ENCODE measurements around the gene ZBTB16.

Gene ZBTB16, protein sequence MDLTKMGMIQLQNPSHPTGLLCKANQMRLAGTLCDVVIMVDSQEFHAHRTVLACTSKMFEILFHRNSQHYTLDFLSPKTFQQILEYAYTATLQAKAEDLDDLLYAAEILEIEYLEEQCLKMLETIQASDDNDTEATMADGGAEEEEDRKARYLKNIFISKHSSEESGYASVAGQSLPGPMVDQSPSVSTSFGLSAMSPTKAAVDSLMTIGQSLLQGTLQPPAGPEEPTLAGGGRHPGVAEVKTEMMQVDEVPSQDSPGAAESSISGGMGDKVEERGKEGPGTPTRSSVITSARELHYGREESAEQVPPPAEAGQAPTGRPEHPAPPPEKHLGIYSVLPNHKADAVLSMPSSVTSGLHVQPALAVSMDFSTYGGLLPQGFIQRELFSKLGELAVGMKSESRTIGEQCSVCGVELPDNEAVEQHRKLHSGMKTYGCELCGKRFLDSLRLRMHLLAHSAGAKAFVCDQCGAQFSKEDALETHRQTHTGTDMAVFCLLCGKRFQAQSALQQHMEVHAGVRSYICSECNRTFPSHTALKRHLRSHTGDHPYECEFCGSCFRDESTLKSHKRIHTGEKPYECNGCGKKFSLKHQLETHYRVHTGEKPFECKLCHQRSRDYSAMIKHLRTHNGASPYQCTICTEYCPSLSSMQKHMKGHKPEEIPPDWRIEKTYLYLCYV

DNA sequence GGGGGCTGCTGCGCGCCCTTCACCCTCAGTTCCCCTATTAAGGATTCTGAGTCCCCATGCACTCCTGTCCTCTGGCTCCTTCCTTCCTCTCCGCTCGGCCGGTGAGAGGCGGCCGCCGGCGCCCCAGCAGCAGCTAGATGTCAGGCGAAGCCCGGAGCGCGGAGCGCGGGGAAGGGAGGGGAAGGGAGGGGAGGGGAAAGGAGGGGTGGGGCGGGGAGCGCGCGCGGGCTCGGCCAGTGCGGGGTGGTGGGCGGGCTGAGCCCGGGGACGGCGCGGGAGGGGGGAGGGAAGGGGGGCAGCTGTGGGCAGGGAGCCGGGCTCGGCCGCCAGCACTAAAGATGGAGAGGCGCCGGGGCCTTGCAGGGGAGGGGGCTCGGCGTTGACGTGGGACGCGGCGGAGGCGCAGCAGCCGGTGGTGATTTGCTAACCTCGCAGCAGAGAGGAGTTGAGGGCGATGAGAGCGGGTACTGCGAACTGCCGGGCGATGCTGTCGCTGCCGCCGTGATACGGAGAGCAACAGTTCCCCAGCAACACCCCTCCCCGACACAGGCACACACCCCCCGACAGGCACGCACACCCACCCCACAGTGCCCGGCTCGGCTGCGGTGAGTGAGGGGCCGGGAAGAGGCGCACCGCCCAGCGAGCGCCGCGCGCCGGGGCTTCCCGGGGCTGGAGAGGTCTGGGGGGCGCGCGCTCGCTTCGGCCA is at the start of gene ZBTB16:
ZBTB16 (plus strand) TSS at position 434 of the 706 bp plus-strand sequence. CDS start 3,590 bp downstream, outside the sequence.
- peak; percentile 45 for DNase-seq

DNA sequence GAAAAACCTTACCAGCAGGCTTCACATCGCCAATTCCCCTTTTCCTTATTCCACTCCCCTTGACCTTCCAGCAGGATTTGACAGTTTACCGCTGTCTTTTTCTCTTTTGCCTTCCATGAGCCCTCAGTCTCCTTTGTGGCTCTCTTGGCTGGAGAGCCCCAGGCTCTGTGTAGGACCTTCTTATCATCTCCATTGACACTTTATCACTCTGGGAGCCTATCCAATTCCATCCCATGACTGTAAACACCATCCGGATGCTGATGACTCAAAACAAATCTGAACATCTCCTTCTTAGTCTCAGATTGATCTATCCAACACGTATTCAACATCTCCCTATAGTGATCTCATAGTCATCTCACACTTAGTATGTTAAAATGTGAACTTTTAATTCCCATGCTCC is 48.6 kb upstream of the ZBTB16 start:
- DNase-seq: no peak

DNA sequence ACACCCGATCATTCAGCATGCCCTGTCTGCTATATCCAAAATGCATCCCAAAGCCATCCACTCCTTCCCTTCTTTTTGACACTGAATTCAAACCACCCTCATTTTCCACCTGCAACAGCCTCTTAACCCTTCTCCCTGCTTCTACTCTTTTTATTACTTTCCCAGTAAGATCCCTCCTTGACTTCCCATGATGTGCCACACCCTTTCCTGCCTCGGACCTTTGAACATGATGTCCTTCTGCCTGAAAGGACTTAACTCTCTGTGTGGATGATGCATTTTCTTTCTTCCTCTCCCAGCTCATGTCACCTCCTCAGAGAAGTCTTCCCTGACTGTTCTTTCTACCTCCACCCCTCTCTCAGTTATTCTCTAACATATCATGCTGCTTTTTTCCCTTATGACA is 48.1 kb upstream of the ZBTB16 start:
- no peak for DNase-seq

DNA sequence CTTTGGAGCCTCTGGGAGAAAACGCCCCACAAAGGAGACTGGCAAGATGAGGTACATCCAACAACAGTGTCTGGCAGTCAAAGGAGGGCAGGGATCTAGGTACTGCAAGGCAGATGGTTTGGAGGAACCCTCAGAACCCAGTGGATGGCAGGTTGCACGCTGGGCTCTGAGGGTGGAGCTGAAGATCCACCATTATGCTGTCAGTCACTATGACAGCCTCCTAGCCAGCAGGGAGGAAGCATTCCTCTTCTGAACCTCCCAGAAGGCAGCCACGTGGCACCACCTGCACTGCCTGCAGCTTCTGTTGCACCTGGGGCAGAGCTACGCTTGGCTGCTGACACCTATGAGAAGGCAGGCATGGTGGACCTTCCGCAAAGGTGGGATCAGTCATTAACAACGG is 44.4 kb upstream of the ZBTB16 start:
- DNase-seq: no peak

DNA sequence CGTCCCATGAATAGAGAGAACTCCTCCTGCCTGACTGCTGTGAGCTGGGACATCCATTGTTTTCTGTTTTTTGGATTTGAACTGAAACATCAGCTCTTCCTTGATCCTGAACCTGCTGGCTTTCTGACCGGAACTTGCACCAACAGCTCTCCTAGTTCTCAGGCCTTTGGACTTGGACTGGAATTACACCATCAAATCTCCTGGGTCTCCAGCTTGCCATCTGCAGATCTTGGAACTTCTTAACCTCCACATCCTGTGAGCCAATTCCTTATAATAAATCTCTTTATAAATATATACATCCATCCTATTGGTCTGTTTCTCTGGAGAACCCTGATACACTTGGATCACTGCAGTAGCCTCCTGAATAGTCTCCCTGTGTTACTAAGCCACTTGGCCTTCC is 42.5 kb upstream of the ZBTB16 start:
- no peak for DNase-seq

DNA sequence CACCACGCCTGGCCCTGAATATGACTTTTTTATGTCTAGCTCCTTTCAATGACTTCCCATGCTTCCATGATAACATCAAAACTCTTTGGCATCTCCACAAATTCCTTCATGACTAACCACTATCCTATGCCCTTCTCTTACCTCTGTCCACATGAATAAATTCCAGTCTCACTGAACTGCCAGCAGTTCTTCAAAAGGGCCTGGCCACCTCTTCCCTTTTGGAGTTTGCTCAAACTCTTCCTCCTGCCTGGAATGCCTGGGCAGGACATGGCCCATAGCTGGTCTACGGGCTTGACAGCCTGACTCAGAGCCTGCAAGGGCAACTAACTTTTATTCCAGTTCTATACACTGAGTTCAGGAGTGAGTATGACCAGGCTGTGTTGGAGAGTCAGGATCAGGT is 41.8 kb upstream of the ZBTB16 start:
- no peak for DNase-seq

DNA sequence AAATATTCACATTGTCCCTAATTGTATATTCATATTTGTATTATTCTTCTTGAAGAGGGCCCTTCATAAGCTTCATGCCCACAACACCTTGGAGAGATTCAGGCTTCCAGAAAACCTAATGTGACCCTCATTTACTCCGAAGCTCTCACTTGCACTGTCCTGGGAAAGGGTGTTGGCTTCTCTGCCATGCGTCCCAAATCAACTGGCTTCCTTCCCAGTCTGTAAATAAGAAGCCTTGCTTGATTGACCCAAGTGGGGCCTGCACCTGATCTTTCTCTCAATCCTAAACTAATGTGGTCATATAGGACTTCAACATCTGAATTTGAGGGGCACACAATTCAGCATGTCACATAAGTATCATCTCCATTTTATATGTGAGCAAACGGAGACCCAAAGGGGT is 40.5 kb upstream of the ZBTB16 start:
- DNase-seq: no peak

DNA sequence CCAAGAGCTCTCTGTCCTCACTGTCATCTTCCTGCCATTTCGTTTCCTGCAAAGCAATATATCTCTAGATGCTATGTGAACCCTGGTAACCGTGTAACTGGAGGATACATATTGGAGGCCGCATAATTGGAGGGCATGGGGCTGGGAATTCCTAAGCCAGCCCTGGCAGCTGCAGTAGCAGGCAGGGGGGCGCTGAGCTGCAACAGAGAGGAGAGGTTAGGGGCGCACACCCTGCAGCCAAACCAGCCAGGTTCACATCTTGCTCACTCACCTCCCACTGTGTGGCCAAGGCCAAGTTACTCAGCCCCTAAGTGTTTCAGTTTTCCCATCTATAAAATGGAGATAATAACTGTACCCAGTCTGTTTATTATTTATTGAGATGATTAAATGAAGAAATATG is 39.9 kb upstream of the ZBTB16 start:
- no peak for DNase-seq

DNA sequence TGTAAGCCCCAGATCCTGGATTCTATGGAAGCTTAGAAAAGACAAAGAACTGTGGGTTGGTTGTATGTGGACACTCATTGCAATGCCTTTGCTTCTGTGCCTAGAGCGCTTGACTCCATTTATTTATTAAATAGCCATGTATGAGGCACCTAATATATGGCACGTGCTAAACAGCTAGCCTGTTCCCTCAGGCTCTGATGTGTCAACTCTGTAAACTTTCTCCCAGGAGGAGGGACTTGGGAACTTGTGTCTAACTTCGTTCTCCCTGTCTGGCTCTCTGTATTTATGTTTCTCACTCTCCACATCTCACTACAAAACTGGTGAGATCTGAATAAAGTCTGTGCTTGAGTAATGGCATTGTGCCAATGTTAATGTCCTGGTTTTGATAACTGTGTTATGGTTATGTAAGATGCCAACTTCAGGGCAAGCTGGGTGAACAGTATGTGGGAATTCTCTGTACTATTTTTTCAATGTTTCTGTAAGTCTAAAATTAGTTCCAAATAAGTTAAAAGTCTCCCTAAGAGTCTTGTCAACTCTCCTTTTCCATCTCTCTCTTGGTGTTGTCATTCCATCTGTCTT is 34.1 kb upstream of the ZBTB16 start:
- no peak for DNase-seq

DNA sequence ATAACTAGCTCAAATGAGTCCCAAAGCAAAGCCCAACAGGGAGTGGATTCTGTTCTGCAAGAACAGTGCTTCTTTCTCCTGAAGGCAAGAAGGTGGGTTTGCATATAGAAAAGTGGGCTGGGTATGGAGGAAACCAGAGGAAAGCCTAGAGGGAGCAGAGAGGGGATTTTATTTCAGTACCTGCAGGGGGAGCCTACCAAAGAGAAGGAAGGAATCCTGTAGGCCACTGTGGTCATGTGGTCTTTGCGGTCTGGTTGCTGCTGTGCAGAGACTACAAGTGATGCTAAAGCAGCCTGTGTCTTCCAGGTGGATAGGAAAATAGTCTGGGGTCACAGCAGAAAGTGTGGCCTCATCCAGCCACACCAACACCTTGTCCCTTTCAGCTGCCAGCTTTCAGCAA is 33.2 kb upstream of the ZBTB16 start:
- DNase-seq: peak; percentile 16

DNA sequence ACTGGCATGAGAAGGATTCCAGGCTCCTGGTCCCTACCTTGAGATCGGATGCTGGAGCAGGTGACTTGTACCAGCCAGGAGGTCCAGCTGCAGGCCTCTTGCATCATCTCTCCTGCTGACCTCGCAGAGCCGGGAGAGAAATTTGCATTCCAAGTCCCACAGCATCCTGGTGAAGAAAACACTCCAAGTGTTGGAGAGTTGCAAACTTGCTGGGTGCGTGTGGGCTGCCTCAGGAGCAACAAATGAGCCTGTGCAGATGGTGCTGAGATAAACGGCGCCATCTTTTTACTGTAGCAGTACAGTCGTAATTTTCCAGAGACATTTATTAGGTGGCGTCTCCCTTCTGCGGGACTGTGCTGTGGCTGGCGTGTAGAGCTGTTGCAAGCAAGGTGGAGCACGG is 32.1 kb upstream of the ZBTB16 start:
- no peak for DNase-seq

DNA sequence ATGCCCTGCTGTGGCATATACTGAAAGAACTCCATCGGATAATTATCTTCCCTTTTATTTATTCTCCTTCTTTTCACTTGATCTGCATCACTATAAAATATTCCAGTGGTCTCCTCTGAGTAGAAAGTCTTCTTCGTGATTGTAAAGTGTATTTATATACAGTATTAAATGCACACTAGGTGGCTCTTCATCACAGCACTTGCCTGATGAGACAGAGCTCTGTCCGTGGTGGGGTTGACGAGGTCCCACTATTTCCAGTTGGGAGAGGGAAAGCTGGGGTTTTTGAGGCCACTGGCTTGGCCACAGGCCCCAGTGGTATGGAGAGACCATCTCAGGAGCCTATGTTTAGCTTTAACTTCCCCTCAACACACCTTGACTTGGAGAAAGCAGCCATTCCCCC is 31.6 kb upstream of the ZBTB16 start:
- DNase-seq: no peak

DNA sequence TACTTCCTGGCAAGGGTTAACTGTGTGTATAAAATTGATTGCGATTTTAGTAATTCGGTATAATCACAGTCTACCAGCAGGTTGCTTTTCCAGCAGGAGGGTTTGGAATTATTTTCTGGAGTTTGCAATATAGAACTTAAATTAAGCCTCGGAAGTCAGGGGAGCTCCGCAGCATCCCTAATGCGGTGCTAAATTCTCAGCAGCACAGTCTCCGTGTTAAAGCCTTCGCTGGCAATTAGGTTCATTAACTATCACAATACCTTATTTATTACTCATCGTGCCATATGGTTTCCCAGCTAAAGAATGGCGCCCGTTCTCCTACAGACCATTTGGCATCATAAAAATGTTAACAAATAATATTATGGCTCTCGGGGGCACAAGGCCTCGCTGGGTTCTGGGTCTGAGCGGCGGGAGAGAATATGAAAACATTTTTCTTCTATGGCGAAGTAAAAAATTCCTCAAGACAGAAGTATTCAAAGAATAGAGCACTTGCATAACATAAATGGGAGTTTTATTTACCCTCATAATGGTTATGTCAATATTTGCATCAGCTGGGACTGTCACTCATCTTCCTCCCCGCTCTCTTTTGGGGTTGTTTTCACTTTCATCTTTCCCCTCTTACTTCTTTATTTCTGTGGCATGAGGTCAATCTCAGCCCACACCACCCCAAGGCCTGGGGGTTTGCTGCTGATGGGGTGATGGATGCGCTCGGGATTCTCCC is 28.1 kb upstream of the ZBTB16 start:
- no peak for DNase-seq

DNA sequence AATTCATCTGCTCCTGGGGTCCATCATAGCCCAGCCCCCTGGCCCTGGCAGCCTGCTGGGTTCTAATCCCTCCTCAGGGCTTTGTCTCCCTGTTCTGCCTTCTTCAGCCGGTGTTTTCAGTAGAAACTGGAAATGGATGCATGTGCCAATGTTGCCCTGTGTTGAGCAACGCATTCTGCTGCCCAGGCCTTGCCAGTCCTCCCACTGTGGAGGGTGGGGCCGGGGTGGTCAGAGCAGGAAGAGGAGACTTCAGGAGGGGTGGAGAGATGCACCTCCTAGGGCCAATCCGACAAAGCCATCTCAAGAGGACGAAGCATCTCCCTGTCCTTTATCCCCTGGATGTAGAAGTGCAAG is 27.6 kb upstream of the ZBTB16 start:
- no peak for DNase-seq

DNA sequence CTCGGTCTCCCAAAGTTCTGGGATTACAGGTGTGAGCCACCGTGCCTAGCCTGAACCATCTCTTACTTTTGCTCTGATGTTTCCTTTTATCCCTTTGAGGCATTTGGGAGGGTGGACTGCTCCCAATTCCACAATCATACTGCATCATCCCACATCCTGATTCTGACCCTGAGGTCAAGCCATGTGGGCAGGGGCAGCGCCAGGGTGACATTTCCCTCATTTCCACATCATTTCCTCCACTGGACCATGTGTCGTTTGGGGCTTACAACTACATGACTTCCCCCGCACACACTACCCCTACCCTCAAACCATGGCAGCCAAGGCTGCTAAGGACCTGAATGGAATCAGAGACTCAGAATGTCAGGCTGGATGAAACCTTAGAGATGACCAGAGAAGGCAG is 26.4 kb upstream of the ZBTB16 start:
- DNase-seq: no peak

DNA sequence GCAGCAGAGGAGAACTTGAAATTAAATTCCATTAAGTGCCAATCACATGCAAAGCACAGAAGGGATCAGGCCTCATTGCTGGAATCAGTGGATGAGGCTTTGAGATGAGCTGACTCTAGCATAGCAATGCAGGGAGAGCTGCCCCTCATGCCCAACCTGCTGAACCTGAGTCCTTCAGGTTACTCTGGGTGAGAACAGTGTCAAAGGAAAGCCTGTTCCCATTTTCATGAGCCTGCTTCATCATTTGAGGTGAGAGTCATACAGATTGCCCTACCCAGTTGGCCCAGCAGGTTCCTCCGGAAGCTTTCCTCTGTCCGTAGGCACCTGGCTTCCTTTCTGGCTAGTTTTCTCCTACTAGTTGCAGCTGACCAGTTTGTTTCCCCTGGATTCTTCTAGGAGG is 25.9 kb upstream of the ZBTB16 start:
- DNase-seq: no peak

DNA sequence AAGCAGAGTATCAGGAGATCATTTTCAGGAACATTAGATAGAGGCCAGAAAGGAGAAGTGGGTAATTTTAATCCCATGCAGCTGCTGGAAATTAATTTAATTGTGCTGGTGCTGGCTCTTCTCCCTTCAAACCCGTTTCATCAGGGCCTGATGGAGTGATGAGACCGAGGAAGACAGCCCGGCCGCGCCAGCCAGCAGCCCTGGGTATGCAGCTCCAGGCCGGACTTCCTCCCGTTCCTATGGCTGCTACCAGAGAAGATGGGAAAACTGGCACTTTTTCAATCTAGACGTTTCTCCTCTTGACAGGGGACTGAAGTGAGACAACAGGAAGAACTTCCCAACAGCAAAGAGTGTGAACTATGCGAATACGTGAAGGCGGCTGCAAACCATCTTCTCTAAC is 24.6 kb upstream of the ZBTB16 start:
- no peak for DNase-seq

DNA sequence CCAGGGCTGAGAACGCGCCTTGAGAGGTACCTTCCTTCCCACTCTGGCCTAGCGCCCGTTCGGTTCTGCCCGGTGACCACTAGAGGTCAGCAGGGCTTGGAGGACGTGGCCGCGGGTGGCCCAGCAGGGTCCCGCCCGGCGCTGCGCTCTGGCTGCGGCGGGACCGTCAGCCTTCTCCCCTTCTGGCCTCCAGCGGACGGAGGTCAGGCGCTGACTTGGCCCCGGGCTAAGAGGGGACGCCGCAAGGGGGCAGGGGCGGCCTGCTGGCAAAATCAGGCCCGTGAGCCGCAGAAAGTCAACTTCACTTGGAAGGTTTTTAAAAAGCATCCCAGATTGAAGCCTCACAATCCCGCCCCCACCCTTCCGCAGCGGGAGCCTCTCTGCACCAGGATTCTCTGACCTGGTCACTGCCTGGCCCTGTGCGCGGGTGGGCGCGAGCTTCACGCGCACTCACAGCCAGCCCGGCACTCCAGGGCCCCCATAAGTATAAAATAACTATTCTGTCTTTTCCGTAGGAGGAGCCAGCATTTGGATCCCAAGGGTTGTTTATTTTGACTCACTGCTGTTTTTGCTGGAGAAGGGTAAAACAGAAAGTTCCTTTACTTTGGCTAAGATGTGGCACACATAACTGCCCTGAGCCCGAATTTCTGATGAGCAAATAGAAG is 23.2 kb upstream of the ZBTB16 start:
- peak; percentile 56 for DNase-seq

DNA sequence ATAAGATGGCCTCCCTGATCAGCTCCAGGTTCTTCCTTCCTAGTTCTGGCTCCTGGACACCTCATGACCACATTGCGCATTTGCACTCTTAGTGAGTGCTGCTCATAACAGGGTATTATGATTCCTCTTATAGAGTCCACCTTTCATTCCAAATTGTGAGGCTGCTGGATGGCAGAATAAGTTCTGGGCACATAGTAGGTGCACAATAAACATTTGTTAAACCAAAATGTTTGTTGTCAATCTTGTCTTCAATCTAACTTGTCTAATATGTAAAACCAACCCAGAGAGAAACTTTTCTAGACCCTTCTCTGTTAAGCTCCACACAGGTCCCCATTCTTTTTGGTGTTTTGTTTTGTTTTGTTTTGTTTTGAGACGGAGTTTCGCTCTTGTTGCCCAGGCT is 22.6 kb upstream of the ZBTB16 start:
- no peak for DNase-seq

DNA sequence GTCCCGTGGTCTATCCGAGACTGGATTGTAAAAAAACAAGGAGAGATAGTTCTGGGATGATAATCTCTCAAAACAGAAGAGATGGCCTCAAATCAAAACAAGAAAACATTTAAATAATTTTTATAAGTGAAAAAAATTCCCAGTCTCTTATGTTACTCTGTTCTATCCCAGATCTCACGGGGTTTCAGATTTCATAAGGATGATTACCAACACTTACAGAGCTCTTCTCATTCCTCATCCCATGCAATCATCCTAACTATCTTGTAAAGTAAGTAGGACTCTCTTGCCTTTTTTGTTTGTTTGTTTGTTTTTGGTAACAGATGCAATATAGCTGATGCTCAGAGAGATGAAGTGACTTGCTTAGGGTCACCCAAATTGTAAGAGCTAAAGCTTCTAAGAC is 20.0 kb upstream of the ZBTB16 start:
- no peak for DNase-seq

DNA sequence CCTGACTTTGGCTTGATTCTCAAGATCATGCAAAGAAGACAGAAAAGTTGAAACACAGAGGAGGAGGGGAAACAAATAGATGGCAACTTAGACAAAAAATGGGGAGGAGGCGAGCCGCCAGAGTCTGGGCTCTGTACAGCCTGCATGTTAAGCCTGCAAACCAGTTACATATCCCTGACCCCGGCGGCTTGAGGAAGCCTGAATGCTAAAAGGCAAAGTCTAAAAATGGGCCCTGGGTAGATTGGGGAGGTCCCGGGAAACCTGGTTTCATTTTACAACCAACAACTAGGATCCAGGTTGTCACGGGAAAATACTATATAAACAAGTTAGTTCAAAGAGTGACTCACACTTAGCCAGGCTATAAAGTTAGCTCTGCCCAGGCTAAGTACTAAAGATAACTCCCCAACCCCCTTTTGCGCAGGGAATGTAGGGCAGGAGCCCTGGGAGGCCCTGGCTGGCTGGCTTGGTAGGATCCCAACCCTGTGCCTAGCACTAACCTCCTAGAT is 18.8 kb upstream of the ZBTB16 start:
- no peak for DNase-seq

DNA sequence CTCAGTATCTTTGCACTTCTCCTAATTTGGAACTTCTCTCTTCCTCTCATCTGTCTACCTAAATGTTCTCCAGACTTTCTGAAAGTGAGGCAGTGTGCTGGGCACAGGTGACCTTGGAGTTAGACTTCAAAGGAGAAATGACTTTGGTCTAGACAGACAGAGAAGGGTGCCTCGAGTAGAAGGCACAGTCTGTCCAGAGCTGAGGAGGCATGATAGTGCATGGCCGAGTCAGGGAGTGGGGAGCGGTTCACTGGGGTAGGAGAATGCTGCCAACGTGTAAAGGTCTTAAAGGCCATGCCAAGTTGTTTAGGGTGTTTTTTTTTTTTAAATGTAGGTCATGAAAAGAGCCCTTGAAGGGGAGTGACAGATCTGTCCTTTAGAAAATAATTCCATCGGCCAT is 17.3 kb upstream of the ZBTB16 start:
- no peak for DNase-seq
